ENCODE results near the gene ADGB.

ADGB gene

GRCh38 chr6:146700078-146700686 lies 101.4 kb downstream of the ADGB start:
- TF ChIP-seq SPI1 (IDR thresholded peaks at IDR 0.05; ENCODE audit: borderline replicate concordance, low read depth) (no peak), CTCF (IDR thresholded peaks at IDR 0.05; ENCODE audit: insufficient read depth, low read length) (peak; percentile 11), REST (IDR thresholded peaks at IDR 0.05; ENCODE audit: insufficient replicate concordance, low read depth) (no peak)
- DNase-seq (ENCODE audit: low read depth in 1 of 2, low spot score in 1 of 2): peak; percentile 52 to 78
- H3K4me3 ChIP-seq (replicated peaks; ENCODE audit: insufficient read depth, low read length): no peak overlapping the region
- H3K27ac ChIP-seq (replicated peaks): no peak overlapping the region
- no peaks in the 10 kb centered on the region for H3K27me3 ChIP-seq (ENCODE audit: insufficient read depth, poor library complexity, severe bottlenecking)

- Histone ChIP-seq H3K4me3 (replicated peaks; ENCODE audit: insufficient read depth, low read length) (no peak overlapping the region), H3K27me3 (ENCODE audit: insufficient read depth, poor library complexity, severe bottlenecking) (no peaks in the 10 kb centered on the region), H3K27ac (replicated peaks) (no peak overlapping the region)
- TF ChIP-seq GABPA (IDR thresholded peaks at IDR 0.05; ENCODE audit: low read depth): no peak
- TF ChIP-seq POLR2AphosphoS5 (IDR thresholded peaks at IDR 0.05; ENCODE audit: low read depth): no peak
- no peak for TF ChIP-seq CTCF (IDR thresholded peaks at IDR 0.05; ENCODE audit: insufficient read depth, low read length)
- no peak for TF ChIP-seq SPI1 (IDR thresholded peaks at IDR 0.05; ENCODE audit: borderline replicate concordance, low read depth)
- TF ChIP-seq REST (IDR thresholded peaks at IDR 0.05; ENCODE audit: insufficient replicate concordance, low read depth): no peak
- no peak for DNase-seq (ENCODE audit: low read depth in 1 of 2, low spot score in 1 of 2)
Observed at GRCh38 chr6:146701632-146702031, 102.9 kb downstream of the ADGB start.

GRCh38 chr6:146709036-146709622 lies 110.4 kb downstream of the ADGB start:
- no peak overlapping the region for H3K27ac ChIP-seq (replicated peaks)
- TF ChIP-seq POLR2AphosphoS5 (IDR thresholded peaks at IDR 0.05; ENCODE audit: low read depth): no peak
- no peak for TF ChIP-seq SPI1 (IDR thresholded peaks at IDR 0.05; ENCODE audit: borderline replicate concordance, low read depth)
- TF ChIP-seq REST (IDR thresholded peaks at IDR 0.05; ENCODE audit: insufficient replicate concordance, low read depth): no peak
- TF ChIP-seq GABPA (IDR thresholded peaks at IDR 0.05; ENCODE audit: low read depth): no peak
- no peak for TF ChIP-seq CTCF (IDR thresholded peaks at IDR 0.05; ENCODE audit: insufficient read depth, low read length)
- no peak for DNase-seq (ENCODE audit: low read depth in 1 of 2, low spot score in 1 of 2)

More at GRCh38 chr6:146709036-146709622, 110.4 kb downstream of the ADGB start:
- Histone ChIP-seq H3K4me3 (replicated peaks; ENCODE audit: insufficient read depth, low read length) (no peak overlapping the region), H3K27me3 (ENCODE audit: insufficient read depth, poor library complexity, severe bottlenecking) (no peaks in the 10 kb centered on the region)
